Skin epidermis (tissue), 12 donors: ENCODE results near the gene CCDC88C.

Source experiments
- H3K27ac ChIP-seq, 21 experiments: fragments of 200-600 bp; sonication (generic) in 11 of 21; one replicate each; pipeline ENCODE4 v1.5.0; 2020; ENCODE audit warnings: mild to moderate bottlenecking in 3 of 21, inconsistent platforms in 2 of 21, moderate library complexity in 2 of 21
- H3K4me3 ChIP-seq, 7 experiments: fragments of 200-600 bp; sonication (generic) in 2 of 7; one replicate each; pipeline ENCODE4 v1.5.0; 2020; ENCODE audit warnings: inconsistent platforms in 2 of 7, mild to moderate bottlenecking in 2 of 7, moderate library complexity in 1 of 7

CCDC88C gene

DNA sequence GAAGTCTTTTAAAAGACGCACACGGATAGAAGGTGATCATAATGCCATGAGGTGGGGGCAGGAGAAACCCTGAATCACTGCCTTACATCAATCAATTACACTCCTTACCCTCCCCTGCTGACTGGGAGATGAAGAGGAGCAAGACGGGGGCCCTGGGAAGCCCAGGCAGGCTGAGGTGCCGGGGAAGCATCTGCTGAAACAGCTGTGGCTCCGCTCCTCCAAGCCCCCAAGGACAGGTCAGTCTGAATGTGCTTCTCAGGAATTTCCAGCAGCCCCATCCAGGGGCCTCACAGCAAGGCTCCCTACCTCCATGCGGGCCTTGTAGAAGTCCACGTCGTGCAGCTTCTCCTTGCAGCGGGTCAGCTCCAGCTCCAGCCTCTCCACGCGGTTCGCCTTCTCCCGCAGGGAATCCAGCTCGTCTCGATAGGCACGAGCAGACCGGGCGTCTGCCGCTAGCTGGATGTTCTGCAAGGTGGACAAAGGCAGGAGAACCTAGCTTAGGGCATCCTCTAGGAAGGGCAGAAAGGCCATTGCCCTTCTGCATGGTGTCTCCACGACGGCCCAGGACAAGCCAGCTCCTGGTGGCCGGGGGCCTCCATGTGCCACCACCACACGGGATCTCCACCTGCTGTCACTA lies 79.8 kb downstream of the CCDC88C start:
- H3K27ac ChIP-seq = no peak overlapping the region
- no peak overlapping the region for H3K4me3 ChIP-seq

DNA sequence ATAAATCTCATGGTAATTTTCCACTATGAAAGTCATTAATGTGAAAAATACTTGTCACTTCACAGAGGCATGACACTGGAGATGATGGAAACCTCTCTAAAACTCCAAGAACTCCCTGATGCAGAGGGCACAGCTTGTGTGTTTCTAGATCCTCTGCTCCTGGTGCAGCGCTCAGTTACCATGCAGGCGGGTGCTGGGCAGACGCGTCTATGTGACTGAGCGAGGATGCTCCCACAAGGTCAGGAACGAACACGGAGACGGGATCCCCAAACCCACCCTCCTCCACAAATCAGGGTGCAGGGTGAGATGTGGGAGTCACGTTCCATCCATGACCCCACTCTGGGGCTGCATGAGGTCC lies 81.5 kb downstream of the CCDC88C start:
- Histone ChIP-seq H3K4me3 (no peak overlapping the region), H3K27ac (no peak overlapping the region)

DNA sequence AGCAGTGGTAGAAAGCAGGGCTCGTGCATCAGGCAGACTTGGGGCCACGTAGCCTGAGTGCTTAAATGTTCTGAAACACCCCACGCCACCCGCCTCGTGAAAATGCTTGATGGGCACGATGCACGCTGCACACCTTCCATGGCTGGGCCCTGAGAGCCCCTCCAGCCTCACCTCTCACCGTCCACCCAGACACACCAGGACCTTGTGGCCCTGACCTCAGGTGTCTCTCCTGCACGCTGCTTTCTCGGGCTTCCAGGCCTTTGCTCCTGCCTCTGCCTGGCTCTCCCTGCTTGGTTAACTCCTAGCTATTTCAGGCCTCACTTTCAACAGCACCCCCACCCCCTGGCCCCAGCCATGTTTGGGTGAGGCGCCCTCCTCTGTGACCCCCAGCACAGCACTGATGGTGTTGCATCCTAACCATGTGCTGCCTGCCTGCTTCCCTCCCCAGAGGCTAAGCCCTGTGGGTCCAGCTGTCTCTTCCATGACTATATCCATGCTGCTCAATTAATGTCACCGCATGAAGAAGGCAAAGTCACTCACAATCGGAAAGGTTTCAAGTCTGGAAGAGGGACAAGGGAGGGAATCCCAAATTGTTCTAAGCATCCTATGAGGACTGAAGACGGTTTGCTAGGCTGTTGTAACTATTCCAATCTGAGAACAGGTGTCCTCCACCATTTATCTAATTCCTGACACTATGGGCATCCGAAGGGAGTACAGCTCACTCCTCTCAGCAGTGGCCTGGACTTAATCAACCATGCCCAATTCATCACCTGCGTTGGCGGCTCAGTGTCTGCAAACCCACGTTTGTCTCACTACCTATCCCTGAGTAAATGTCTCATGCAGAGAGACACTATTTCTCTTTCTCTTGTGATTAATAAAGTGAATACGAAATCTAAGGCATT lies 82.2 kb downstream of the CCDC88C start:
- no peak overlapping the region for H3K27ac ChIP-seq

DNA sequence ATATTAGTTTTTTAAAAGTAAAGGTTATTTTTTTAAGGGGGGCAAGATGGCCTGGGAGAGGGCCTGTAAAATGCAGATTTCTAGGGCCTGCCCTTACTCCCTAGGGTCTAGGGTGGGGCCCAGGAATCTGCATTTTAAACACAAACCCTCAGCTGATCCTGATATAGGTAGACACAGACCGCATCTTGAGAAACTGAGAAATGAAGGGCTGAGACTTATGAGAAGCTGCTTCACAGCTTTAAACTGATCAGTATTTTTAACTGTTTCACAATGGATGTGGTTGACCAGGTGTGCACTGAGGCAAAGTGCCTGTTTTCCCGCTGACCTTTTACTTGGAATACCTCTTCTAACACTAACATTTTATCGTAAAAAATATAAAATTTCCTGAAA lies 84.0 kb downstream of the CCDC88C start:
- Histone ChIP-seq H3K4me3 (no peak overlapping the region), H3K27ac (no peak overlapping the region)

More for the DNA sequence above, 82.2 kb downstream of the CCDC88C start:
- no peak overlapping the region for H3K4me3 ChIP-seq

DNA sequence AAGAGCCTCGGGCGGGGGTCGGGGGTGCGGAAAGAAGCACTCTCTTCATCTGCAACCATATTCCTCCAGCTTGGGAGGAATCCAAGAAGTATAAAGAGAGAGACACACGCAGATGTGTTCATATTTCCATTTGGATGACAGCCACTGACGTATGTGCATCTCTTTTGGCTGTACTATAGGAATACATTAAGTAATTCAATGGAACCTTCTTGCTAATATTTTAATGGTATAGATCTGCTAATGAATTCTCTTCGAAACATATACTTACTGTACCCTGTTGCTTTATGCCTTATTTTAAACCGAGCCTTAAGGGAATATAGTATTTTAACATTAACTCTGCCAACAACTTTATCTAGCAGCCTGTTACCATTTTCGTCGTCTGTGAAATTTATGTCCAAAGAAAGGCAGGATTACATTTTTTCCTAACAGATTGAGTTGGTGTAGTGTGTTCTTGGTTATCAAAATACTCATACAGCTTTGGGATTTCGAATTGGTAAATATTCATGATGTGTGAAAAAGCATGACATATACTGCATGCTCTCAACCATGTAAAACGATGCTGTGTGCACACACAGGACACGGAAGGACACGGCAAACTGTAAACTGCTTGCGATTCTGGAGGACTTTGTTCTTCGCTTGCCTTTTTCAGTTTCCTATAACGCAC lies 84.5 kb downstream of the CCDC88C start:
- Histone ChIP-seq H3K4me3 (no peak overlapping the region), H3K27ac (peak overlapping the region in 1 of 21 experiments; percentile 47)

DNA sequence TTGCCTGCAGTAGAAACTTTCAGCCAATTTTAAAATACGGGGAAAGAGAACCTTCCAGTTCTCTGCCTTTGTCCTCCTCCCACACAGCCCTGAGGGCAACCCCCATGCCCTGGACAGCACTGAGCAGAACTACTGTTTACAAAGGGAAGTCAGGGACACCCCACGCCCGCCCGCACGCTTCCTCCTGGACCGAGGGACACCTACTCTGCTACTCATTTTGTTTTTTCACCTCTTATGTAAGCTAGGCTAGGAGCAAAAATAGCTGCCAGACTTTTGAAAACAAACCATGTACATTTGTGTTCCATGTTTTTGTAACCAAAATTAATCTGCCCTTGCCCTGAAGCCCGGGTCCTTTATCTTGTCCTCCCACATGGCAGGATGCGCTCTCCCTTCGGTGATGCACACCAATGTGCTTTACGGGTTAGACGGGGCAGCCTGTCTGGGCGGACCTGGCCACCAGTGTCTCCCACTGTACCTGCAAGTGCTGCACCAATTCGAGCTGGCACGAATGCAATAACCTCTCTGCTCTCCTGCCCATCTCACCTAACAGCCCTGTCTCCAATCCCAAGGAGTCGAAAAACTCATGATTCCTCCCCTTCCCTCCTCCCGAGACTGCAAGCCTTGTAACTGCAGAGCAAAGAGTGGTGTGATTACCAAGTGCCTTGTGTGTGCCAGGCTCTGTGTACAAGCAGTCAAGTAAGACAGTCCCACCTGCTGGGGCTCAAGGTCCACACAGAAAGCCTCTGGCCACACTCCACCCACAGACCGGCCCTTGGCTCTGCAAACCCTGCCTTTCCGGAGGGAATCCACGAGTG lies 85.2 kb downstream of the CCDC88C start:
- H3K4me3 ChIP-seq = no peak overlapping the region
- peak overlapping the region in 1 of 21 experiments; percentile 47 for H3K27ac ChIP-seq

DNA sequence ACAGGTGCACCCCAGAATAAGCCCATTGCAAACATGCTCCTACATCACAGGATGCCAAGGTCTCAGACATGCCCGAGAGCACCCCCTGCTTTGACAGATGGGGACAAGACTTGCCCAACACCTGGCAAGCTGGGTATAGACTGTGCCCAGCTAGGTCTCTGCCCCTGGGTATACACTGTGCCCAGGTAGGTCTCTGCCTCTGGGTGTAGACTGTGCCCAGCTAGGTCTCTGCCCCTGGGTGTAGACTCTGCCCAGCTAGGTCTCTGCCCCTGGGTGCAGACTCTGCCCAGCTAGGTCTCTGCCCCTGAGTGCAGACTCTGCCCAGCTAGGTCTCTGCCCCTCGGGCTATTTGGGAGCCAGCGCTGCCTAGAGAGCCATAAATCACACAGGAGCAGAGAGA lies 85.9 kb downstream of the CCDC88C start:
- Histone ChIP-seq H3K4me3 (no peak overlapping the region), H3K27ac (peak overlapping the region in 2 of 21 experiments; percentile 47 to 56)

DNA sequence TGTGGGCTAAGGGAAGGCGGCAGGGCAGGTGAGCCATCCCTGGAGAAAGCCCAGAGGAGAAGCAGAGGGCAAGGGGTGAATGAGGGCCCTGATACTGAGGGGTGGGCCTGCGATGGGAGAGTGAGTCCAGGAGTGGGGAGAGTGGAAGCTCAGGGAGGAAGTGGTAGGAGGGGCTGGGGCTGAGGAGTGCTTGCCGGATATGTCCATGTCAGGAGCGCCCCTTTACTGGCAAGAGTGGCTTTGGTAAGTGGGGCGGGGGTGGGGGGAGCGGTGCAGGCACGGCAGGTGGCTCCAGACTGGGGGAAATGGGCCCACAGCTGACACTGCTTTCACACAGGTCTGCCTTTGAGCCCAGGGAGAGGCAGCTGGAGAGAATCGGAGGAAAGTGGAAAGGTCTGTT lies 86.8 kb downstream of the CCDC88C start:
- no peak overlapping the region for H3K4me3 ChIP-seq
- peak overlapping the region in 2 of 21 experiments; percentile 47 to 56 for H3K27ac ChIP-seq

DNA sequence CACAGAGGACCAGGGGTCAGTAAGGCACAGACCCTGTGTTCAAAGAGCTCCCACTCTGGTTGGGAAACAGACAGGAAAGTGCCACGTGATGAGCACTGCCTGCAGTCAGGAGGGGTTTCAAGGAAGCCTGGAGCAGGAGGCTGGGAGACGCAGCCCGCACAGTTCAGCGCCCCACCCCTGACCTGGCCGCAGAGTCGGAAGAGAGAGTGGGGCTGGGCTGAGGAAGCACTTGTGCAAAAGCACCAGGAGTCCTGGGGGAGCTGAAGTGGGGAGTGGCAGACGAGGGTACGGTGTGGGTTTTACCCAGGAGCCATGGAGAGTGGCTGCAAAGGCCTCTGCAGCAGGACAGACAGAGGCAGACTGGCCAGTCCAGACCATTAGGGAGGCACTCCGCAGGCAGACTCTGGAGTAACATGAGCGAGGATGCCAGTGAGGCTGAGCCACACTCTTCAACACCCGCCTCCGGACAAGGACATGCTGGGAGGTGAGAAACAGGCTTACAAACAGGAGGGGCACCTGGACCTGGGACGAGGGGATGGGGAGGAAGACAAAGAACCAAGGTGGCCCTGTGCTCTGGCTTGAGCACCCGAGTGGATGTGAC lies 87.4 kb downstream of the CCDC88C start:
- Histone ChIP-seq H3K27ac (peak overlapping the region in 1 of 21 experiments; percentile 56), H3K4me3 (no peak overlapping the region)

DNA sequence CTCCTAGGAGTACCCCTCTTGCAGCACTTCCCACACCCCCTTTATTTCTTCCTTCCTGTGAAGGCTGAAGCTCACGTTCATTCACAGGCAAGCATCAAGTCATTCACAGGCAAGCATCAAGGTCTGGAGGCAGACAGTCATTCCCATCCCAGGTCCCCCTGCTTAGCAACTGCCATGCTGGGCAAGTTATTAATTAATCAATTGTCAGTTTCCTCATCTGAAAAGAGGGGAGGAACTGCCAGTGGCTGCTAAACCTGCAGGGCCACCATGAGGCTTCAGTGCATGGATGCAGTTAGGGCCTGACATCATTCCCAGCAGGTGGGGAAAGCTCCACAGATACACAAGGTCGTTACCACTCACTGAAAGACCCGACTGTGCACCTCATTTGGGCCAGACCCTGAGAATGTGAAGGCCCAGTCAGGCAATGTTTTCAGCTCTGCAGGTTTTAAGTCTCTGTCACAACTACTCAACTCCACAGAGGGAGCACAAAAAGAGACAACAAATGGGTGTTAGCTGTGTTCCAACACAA lies 88.1 kb downstream of the CCDC88C start:
- Histone ChIP-seq H3K4me3 (no peak overlapping the region), H3K27ac (no peak overlapping the region)

DNA sequence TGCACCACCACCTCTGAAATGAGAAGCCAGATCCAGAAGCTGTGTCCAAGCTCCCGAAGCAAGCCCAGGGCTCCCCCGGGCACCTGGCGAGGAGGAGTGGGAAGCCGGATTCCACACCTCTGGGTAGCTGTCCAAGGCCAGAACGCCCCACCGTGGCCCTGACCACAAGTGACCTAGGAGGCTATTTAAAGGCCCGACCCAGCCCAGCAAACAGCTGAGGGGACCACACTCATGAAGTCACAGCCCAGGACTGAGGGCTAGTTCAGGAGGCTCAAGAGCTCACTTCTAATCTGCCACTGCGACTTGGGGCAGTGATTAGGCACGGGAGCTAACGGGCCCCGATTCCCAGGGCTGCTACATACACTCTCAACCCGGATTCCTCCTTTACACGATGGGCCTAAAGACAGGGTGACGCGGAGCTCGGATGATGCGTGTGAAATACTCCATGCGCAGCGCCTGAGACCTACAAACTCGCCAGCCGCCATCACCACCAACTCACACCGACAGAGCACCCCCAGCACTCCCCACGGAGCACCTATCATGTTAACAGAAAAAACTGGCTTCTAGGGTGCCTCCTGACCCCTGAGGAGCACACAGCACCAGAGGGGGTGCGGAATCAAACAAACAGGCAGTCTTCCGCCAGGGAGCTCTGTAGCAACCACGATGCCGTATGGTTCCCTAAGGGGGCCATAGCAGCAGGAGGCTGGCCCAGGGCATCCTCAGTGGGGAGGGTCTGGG lies 89.1 kb downstream of the CCDC88C start:
- H3K4me3 ChIP-seq = no peak overlapping the region
- no peak overlapping the region for H3K27ac ChIP-seq

DNA sequence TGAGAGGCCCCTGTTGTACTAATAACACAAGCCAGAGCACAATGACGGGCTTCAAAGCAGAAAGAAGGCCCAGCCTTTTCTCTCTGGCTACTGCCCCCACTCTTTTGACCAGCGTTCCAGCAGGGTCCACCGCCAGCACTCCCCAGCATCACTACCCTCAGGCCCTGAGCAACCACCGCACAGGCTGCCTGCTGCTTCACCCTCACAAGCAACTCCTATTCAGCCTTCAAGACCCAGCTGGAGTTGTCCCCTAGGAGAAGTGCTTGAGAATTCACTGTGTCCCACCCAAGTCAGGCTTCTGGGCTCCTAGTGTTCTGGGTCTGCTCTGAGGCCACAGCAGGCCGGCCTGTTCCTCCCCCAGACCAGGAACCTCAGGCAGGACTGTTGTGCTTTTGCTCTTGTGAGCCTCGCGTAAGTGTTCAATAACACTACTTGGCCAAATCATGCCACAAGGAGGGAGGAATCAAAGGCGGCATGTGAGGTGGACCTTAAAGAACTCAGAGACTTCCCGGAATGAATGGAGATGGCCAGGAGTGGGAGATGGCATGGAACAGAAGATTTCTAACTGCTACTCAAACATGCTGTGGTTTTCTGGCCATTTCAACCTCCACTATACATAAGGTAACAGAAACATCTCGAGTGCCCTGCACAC lies 89.8 kb downstream of the CCDC88C start:
- Histone ChIP-seq H3K27ac (peak overlapping the region in 2 of 21 experiments; percentile 34 to 38), H3K4me3 (no peak overlapping the region)

DNA sequence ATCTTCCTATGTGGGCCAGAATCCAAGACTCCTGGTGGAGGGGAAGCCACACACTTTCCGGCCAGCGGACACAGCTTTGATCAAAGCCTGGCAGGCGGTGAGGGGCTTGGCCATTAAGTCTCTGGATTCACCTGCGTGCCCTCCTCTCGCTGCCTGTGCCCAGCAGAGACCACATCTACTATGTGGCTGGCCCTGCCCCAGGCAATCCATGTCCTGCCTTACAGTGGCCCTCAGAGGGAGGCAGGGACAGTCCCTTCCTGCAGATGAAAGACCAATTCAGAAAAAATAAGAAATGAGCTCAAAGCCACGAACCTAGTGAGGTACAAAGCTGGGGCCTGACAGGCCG lies 90.4 kb downstream of the CCDC88C start:
- Histone ChIP-seq H3K27ac (peak overlapping the region in 2 of 21 experiments; percentile 34 to 38), H3K4me3 (no peak overlapping the region)

DNA sequence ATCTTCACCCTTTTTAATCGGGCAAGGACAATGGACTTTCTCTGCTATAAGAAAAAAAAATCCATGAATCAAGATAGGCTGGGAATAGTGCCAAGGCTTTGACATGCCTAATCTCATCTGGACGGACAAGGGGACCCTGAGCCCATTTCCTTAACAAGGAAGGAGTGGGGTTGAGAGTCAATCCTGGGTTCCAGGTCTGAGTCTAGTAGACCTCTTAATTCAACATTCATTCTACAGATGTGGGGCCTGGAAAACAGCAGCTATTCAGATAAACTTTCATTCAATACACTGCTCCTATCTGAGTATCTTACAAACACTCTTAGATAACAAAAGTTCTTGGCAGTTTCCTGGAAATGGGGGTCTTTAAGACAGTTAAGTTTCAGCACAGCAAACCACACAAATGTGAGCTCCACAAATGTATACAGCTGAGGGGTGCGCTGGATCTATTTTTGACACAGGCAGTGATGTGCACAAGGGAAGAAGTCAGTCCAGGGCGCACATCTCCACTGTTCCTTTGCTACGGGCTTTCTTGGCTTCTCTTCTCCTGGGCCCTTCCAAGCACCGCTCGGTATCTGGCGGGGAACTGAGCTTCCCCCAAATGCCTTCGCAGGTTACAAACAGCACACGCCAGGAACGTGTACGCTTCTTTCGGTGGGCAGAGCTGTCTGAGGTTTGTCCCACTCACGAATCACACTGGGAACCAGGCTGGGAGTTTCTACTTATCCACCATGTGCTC lies 90.9 kb downstream of the CCDC88C start:
- no peak overlapping the region for H3K4me3 ChIP-seq
- H3K27ac ChIP-seq = peak overlapping the region in 1 of 21 experiments; percentile 34

DNA sequence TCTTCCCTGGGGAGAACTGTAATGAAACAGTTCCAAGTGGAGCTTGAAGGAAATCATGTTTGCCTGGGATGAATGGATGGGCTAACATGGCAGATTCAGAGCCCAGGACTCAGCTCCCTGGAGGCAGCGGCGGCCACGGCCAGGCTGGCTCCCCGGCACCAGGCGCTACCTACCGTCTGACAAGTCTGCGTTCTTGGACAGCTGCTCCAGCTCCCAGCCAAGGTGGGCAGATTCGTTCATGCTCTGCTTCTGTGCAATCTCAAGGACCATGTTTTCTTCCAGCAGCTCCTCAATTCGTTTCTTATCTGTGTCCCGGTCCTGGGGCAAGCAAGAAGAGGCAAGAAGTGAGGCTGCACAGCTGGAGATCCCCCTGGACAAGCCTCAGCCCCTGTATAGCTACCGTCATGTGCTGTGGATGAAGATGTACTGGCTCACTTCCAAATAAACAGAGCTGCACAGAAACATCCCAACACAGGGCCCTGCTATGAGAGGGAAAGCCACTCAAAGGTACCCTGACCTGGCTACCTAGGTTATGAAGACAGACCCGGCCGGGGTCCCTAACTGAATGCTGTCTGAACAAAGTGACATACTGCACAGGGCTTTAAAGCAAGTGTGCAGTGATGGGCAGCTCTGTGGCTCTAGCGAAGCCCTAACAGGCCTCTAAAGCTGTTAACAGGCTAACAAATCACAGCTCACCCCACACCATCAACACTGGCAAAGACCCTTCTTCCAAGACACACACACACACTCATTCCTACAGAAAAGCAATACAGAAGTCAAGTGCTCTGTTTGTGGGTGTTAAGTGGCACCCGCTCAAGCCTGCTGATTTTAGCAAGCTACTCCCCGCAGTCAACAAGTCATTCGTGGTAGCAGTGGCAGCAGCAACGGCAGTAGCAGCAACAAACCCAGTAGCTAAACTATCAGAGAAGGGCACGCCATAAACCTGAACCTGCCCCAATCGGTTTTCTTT lies 92.7 kb downstream of the CCDC88C start:
- peak overlapping the region in 19 of 21 experiments; percentile 42 to 84 (median 67) for H3K27ac ChIP-seq
- H3K4me3 ChIP-seq = peak overlapping the region in 1 of 7 experiments; percentile 29
